Activated CD4-positive, CD25-positive, alpha-beta regulatory T cell treated with anti-CD3 and anti-CD28 coated beads, Interleukin-2, amount 50 U/mL, for 72 hours (primary cell): ENCODE measurements around the gene CAMK2N2.

ENCODE experiments used
- DNase-seq: peaks from one replicate; pipeline ENCODE4 v3.0.0; 2021

The CAMK2N2 gene

DNA sequence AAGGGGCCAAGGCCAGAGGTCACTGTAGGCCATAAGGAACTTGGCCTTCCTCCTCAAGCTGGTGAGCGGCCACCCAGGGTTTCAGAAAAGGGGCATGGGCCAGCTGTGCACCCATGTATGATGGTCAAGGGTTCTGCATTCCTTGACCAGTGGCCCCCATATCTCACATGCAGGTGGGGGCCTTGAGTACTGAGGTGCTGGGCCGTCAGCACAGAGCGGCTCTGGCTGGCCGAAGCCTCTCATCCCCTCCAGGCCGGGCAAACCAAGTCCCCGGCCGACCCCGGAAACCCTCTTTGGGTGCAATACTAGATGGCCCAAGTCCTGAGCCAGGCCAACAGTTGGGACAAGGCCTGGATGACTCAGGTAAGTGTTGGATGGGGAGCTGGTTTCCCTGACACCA, 22.1 kb downstream of the CAMK2N2 start:
- DNase-seq: no peak

DNA sequence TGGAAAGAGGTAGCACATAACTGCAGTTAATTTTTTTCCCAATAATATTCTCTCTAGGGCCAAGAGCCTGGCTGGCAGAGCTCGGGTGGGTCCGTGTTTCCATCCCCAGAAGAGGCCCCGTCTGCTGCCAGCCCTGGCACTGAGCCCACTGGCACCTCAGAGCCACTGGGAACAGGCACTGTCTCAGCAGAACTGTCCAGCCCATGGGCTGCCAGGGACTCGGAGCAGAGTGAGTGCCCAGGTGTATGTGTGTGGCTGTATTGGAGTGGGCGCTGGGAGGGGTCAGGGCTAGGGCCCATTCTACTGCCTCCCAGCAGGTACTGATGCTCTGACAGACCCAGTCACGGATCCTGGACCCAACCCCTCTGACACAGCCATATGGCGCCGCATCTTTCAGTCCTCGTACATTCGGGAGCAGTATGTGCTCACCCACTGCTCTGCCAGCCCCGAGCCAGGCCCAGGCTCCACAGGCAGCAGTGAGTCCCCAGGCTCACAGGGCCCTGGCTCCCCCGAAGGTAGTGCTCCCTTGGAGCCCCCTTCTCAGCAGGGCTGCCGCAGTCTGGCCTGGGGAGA, 23.0 kb downstream of the CAMK2N2 start:
- no peak for DNase-seq

DNA sequence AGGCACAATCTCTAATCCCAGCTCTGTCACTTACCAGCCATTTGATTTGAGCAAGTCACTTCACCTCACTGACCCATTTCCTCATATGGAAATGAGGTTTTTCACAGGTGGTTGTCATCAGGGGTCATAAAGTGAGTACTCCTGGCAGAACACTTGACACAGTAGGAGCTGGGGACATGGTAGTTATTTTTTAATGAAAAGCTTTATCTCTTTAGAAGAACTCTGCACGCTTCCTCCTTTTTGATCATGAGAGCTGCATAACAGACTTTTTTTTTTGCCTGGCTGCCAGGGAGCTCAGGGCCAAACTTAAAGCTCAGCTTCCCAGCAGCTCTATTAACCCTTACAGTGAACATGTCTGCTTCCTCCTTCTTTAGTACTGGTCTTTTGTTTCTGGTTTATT, 23.5 kb downstream of the CAMK2N2 start:
- DNase-seq: no peak

DNA sequence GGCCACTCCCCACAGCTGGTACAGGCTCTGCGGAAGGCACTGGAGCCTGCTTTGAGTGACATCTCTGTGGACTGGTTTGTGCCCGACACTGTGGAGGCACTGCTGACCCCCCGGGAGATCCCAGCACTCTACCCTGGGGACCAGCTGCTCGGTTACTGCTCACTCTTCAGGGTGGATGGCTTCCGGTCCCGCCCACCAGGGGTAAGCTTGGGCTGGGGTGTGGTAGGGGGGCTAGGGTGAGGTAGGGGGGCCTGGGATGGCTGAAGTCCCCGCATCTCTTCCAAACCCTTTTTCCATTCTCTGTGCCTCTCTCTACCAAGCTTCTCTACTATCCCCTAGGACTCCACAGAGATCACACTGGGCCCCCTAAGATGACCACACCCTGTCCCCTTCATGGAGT, 24.1 kb downstream of the CAMK2N2 start:
- peak; percentile 5 for DNase-seq

DNA sequence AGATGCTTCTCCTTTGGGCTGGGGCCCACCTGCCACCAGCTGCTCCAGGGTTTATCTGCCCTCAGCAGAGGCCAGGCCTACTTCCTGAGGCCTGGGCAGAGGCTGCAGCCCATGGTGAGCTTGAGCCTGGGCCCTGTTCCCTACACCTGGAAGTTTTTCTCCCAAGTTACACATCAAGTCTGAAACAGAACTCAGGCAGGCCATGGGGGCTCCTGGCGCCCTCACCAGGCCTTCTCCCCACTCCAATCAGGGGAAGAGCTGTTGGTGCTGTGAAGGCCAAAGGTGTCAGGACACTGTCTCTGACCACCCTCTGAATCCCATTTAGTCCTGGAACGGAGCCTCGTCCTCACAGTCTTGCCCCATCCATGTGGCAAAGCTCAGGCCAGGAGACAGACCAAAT, 24.7 kb downstream of the CAMK2N2 start:
- DNase-seq: no peak

DNA sequence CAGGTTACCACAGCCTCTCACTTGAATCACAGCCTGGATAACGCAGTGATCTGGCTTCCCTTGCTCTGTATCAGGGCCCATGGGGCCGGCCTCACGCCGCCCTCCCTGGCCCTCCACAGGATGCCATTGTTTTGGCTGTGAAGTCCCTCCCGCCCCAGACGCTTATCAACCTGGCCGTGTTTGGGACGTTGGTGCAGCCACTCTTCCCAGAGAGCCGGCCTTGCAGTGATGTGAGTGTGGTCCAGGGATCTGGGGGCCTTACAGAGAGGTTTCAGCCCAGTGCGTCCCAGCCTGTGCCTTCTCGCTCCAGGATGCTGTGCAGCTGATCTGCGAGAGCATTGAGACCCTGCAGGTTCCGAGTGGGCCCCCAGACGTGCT, 25.3 kb downstream of the CAMK2N2 start:
- no peak for DNase-seq

DNA sequence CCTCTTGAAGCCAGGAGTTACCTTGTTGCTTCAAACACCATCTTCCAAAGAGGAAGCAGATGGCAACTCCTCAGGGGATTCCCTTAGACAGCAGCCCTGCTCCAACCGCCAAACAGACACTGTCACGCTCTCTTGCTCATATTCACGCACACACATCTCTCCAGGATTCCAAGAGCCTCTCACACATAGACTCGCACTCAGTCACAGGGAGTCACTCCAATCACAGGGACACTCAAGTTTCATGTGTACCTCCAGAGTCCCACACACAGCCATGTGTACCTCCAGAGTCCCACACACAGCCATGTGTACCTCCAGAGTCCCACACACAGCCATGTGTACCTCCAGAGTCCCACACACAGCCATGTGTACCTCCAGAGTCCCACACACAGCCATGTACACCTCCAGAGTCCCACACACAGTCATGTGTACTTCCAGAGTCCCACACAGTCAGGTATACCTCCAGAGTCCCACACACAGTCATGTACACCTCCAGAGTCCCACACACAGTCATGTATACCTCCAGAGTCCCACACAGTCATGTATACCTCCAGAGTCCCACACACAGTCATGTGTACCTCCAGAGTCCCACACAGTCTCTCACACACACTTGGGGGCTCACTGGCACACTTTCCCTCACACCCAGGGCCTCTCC, 25.8 kb downstream of the CAMK2N2 start:
- DNase-seq: no peak

DNA sequence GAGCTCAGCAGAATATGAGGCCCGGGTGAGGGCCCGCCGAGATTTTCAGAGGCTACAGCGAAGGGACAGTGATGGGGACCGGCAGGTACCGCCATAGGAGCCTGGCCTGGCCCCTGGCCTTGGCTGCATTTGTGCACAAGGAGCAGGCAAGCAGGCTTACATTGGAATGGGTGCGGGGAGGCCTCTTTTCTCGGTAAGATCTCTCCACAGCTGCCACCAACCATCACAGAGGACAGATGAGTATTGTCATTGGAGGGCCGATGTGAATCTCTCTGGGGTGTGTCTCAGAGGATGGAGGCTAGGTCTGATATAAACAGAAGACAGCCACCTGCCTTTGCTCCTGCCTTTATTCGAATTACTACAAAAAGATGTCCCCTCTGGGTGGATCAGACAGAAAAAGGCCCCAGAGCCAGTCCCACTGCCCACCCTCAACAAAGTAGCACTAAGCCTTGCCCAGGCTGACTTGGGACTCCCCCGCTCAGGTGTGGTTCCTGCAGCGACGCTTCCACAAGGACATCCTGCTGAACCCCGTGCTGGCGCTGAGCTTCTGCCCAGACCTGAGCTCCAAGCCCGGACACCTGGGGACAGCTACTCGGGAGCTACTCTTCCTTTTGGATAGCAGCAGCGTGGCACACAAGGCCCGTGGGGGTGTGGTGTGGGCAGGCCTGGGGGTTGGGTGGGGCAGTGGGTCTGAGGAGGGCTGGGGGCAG, 26.5 kb downstream of the CAMK2N2 start:
- DNase-seq: no peak

DNA sequence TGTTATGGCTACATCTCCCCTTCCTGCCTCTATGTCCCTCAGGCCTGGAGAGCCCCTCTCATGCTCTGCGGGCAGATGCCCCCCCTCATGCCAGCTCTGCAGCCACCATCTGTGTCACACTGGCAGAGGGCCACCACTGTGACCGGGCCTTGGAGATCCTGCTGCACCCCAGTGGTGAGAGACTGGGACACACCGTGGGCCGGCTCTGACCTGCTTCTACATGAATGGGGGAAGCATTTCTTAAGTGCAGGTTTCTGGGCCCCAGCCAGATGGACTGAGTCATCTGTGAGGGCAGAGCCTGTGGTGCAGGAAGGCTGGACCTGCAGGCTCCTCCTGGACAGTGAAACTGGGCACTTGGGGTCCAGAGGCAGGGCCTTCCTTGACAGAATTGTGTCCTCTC, 27.1 kb downstream of the CAMK2N2 start:
- DNase-seq: no peak

DNA sequence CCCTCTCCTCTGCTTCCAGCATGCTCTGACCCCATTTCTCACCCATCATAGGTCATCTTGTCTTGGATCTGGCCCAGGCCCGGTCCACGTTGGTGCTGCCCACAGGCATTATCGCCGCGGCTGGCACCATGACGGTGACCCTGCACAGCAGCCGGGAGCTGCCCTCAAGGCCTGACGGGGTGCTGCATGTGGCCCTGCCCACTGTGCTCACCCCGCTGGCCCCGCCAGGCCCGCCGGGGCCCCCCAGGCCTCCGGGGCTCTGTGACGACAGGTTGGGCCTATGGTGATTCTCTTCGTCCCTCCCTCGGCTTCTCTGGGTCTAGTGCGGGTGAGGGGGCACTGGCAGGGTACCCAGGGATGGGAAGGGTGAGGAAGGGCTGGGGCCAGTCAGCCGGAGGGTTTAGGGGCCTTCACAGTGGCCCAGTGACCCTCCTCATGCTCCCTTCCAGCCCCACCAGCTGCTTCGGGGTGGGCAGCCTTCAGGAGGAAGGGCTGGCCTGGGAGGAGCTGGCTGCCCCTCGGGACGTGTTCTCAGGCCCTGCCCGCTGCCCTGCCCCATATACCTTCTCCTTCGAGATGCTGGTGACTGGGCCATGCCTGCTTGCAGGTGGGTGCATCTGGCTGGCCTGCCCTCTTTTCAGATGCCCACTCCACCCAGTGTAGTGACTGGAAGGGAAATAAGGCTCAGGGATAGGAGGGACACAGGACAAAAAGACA, 28.1 kb downstream of the CAMK2N2 start:
- no peak for DNase-seq

DNA sequence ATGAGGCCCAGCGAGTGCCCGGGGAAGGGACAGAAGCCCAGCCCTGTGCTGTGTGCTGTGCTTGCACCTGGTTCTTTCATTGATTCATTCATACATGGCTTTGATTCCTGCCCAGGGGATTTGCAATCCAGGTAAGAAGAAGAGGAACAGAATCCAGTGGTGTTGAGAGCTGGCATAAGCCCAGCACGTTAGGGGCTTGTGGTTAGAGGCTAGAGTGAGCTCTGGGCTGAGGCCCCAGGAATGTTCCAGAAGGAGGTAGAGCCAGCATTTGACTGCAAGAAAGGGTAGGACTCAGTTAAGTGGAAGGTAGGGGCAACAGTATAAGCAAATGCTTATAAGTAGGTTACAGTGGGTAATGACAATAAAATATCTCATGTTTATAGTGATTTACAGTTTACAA, 29.7 kb downstream of the CAMK2N2 start:
- no peak for DNase-seq

DNA sequence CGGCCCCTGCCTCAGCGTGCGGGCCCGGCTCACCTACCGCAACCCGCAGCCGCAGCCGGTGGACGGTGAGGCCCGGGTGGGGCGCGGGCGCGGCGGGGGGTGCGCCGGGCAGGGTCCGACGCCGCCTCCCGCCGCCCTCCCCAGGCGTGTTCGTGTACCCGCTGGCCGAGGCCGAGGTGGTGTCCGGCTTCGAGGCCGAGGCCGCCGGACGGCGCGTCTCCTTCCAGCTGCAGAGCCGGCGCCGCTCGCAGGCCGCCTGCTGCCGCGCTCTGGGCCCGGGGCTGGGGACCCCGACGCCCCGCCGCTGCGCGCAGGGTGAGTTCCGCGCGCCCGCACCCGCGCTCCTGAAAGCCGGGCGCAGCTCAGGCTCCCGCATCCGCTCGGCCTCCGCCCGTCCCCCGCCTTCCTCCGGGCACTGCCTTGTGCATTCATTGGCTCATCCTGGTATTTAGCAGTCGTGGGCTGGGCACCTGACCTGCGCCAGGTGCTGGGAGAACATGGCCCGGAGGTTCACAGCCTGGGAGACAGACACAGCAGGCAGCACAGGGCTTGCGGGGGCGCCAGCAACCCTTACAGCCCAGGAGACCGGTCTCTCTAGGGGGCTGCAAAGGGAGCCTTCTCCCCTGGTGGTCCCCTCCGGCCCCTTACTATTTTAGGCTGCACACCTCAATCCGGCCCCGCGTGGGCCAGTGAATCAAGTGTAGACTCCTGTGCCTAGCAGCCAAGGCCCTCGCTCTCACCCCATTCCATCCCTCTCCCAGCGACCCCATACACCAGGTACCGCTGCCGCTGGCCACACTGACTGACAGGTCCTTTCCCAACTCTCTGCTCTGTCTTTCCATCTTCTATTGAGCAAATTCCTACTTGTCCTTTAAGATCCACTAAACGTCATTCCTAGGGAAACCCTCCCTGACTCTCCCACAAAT, 30.5 kb downstream of the CAMK2N2 start:
- DNase-seq: no peak

DNA sequence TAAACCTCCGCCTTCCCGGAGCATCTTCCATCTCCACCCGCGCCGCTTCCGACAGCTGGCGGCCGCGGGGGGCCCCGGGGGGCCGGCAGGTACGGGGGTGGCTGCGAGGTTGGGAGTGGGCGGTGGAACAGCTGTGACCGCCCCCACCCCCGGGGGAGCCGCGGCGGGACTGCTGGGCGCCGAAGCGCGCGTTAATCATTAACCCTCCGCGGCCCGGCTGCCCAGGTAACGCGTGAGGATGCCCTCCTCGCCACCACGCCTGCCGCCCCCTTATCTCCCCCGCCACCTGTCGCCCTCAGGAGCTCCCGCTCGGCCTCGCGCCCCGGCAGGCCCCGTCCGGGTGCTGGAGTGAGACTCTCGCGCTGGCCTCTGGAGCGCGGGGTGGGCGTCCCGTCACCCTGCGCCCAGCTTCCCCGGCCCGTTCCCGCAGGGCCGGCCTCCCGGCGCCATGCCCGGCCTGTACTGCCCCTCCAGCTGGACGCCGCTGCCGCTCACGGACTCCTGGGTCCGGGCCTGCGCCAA, 31.2 kb downstream of the CAMK2N2 start:
- no peak for DNase-seq

DNA sequence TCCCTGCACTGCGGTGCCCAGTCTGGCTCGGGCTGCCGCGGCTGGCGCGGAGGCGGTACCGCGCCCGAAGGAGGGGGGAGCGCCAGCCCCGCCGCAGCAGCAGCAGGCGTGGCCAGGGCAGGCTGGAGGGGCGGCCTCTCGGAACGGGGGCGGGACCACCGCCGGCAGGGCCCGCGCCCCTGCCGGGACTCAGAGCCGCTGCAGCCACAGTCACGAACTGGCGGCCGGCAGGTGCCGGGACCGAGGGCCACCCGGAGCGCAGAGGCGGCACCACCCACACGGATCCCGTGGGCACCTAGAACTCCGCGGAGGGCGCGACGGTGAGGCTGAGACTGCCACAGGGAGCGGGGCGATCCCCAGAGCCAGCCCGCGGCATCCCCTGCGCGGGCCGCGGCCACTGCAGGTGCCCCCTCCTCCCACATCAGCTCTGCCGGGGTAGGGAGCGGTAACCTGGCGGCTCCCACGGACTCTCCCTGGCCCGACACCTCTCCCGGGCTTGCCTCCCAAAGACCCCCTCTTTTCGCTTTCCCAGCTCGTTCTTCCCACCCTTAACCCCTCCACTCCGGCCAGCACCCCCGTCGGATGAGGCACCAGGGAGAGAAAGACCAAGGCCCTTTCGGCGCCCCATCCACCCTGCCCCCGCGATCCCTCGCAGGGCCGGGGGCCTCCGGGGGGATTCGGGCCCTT, 31.8 kb downstream of the CAMK2N2 start, which contains the start of gene VWA5B2:
TSS of gene VWA5B2 (plus strand) at position 192 of the 687 bp plus-strand sequence. CDS start 944 bp downstream, outside the sequence.
- DNase-seq: peak; percentile 56

DNA sequence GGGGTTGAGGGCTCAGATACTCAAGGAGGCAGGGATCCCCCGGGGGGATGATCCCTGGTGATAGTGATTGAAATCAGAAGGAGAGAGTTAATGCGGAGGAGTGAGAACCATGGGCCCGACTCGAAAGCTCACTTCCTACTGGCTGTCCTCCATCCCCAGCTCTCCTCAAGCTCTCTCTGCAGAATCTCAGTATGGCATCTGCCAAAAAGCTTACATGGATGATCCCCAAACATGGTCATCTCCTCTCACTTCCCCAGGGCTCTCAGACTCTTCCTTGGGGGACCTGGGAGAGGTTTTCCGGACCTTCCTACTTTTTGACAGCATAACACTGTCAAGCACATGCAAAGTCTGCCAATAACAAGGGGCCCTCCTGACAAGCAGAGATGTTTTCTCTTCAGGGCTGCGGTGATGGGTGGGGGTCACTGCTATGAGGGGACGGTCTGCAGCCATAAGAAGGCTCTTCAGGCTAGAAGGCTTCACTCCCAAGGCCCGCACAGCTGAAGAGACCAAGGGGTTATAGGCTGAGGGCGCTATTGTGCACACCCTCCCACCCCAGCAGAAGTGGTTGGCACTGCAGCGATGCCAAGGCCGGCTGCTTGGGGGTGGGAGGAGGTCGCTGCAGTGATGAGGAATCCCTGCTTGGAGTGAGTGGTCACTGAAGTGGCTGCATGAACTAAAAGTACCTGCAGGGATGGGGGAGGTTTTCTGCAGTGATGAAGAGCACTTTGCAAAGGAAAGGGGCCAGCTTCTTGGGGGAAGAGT, 32.8 kb downstream of the CAMK2N2 start:
- no peak for DNase-seq

DNA sequence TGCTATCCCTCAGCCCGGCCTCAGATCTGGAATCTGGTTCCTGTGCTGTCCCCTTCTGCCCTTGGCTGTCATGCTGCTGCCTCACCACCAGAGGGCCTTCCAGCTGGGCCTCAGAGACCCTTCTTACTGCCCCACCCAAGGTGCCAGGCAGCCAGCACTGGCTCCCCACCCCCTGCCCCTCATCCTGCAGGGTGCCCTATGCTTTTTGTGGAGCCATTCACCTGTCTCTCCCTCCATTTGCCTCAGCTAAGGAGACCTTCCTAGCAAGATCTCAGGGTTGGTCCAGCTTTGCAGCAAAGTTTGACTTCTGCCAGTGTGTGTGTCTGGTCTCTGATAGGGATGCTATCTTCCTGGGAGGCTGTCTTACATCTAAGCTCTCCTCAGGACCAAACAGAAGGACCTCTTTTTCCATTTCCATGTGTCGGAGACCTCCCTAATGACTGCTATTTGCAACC, 33.8 kb downstream of the CAMK2N2 start:
- peak; percentile 47 for DNase-seq

DNA sequence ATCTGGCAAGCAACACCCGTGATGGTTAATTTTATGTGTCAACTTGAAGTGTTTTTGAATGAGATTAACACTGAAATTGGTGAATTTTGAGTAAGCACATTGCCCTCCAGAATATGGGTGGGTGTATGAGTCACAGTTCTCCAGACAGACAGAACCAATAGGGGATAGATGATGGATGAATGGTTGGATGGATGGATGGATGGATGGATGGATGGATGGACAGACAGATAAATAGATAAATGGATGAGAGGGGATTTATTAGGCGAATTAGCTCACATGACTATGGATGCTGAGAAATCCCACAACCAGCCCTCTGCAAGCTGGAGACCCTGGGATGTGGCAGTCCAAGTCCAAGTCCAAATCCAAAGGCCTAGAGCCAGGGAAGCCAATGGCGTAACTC, 37.4 kb downstream of the CAMK2N2 start:
- DNase-seq: no peak

DNA sequence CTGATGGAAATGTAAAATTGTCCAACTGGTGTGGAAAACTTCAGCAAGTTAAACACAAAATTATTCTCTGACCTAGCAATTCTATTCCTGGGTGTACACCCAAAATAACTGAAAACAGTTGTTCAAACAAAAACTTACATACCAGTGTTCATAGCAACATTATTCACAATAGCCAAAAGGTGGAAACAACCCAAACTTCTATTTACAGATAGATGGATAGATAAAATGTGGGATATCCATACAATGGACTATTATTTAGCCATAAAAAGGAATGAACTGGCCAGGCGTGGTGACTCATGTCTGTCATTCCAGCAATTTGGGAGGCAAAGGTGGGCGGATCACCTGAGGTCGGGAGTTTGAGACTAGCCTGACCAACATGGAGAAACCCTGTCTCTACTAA, 38.8 kb downstream of the CAMK2N2 start:
- no peak for DNase-seq

DNA sequence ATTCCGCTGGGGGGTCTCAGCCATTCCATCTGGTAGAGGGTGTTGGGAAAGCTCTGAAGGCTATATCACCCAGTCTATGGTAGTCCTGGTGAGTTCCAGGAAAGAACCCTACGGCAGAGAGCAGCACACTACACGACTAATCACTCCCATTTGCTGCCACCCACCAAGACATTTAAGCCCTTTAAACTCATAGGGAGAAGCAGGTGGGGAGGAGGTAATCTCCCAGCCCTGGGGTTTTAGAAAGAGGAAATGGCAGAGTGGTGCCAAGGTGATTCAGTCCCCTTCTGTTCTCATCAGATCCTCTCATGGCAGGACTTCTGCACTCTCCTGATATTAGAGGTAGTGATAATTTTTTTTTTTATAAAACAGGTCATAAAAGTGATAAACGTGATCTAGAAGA, 42.5 kb downstream of the CAMK2N2 start:
- DNase-seq: no peak

DNA sequence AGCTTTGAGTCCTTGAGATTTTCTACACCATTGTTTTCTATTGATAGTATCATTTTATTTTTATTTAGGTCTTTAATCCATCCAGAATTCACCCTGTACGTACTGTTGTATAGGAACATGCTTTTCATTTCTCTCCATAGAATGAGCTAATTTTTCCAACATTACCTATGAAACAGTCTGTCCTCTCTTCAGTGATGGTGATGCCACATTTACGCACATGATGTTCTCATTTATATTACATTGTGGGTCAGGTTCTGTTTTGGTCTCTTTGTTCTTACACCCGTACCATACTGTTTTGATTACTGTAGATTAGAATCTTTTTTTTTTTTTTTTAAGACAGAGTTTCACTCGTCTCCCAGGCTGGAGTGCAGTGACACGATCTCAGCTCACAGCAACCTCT, 49.6 kb downstream of the CAMK2N2 start:
- no peak for DNase-seq

DNA sequence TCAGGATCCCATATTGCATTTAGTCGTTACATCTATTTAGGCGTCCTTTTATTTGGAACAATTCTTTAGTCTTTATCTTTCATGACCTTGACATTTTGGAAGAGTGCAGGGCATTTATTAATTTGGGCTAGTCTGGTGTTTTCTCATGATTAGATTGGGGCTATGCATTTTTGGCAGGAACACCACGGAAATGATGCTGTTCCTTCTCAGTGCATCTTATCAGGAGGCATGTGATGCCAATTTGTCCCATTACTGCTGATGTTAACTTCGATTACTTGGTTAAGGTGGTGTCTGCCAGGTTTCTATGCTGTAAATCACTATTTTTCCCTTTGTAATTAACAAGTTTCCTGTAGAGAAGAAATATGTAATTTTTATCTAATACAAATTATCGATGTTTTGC, 50.1 kb downstream of the CAMK2N2 start:
- DNase-seq: no peak
